GM18951 (cell line): ENCODE data around the gene YTHDF1.

ENCODE experiments used
- POLR2A ChIP-seq: IDR thresholded peaks from 4 replicates; pipeline ENCODE4 v1.6.1; 2011; ENCODE audit warnings: mild to moderate bottlenecking; ENCODE audit not compliant: insufficient read length, insufficient read depth; ENCODE audit errors: extremely low read depth
- in situ Hi-C: fragments of 300-500 bp; cut with MboI; formaldehyde crosslinking; loops from one replicate; pipeline ENCODE4 v1.12.0; 2022; ENCODE audit warnings: low sequenced_read_pairs, mixed read lengths, inconsistent platforms; ENCODE audit not compliant: unreplicated experiment

The YTHDF1 gene

DNA sequence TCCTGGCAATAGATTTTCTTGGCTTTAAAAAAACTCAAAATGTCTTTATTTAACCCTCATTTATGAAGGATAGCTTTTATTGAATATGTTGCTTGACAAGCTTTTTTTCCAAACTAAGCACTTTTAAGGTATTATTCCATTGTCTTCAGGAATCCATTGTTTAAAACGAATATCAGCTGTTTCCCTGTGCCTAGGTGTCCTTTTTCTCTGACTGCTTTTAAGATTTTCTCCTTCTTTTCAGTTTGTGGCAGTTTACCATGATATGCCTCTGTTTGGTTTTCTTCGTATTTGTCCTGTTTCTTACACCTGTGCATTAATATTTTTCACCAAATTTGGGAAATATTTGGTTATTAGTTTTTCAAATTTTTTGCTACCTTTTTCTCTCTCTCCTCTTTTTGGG lies 68.4 kb downstream of the YTHDF1 start:
- in situ Hi-C loops, result no loop called here
- TF ChIP-seq POLR2A, result no peak
